Panc1 (cell line): ENCODE measurements around the gene INTS3. TPM values are rescaled to one million over a fixed set of nuclear protein-coding genes. Genes with fewer than 3 reads are reported as not detected.

Experiments used
- ATAC-seq: fragments of 200-7000 bp; cut with Tn5 transposase; 2 replicates; pipeline ENCODE4 v1.9.1; 2020; ENCODE audit warnings: mild to moderate bottlenecking, moderate library complexity
- BruUV-seq: library from RNA; stranded (reverse); fragments of 400-500 nt; replicated peaks from 2 replicates; lab custom pipeline; 2021; lab: Mats Ljungman, UMichigan
- CTCF ChIA-PET: fragments of 300-600 bp; sonication (Branson Sonifier 250); formaldehyde crosslinking; loops from one replicate; lab custom pipeline; 2022; ENCODE audit warnings: antibody characterized with exemption; lab: Charles Lee
- POLR2A ChIA-PET: fragments of 300-600 bp; sonication (Branson Sonifier 250); formaldehyde crosslinking; loops from one replicate; lab custom pipeline; 2022; ENCODE audit warnings: antibody characterized with exemption; lab: Charles Lee
- DNase-seq: peaks from one replicate; pipeline ENCODE4 v3.0.0-alpha.2; 2010; ENCODE audit warnings: low read depth, low spot score
- H3K27ac ChIP-seq: 2 replicates; pipeline ENCODE4 v1.5.1; 2011; ENCODE audit warnings: mild to moderate bottlenecking, low read length, inconsistent platforms
- H3K27me3 ChIP-seq: fragments of 200-500 bp; sonication (Bioruptor generic); 2 replicates; pipeline ENCODE4 v1.6.0; 2014; ENCODE audit warnings: low read length, inconsistent platforms; ENCODE audit not compliant: control insufficient read depth, insufficient read depth
- H3K36me3 ChIP-seq: fragments of 200-500 bp; sonication (Bioruptor generic); 2 replicates; pipeline ENCODE4 v1.5.1; 2014; ENCODE audit warnings: inconsistent platforms, mild to moderate bottlenecking, low read length, moderate library complexity; ENCODE audit not compliant: control insufficient read depth, insufficient read depth
- H3K4me1 ChIP-seq: 2 replicates; pipeline ENCODE4 v1.5.1; 2011; ENCODE audit warnings: inconsistent platforms, mild to moderate bottlenecking, low read length, moderate library complexity; ENCODE audit not compliant: control insufficient read depth, insufficient read depth
- H3K4me3 ChIP-seq, 2 experiments: 2 replicates each; pipeline ENCODE4 v1.5.1; 2011 to 2012; ENCODE audit warnings: low read depth in 2 of 2, low read length in 2 of 2, mild to moderate bottlenecking in 2 of 2, inconsistent platforms in 1 of 2, moderate library complexity in 1 of 2
- H3K9me3 ChIP-seq: fragments of 200-500 bp; sonication (Bioruptor generic); 2 replicates; pipeline ENCODE4 v1.5.1; 2014; ENCODE audit warnings: low read depth, mild to moderate bottlenecking, inconsistent platforms, low read length, moderate library complexity; ENCODE audit not compliant: control insufficient read depth, insufficient read depth
- CTCF ChIP-seq: fragments of 450-650 bp; IDR thresholded peaks from 2 replicates; pipeline ENCODE4 v1.5.1; 2017; ENCODE audit warnings: mild to moderate bottlenecking
- POLR2AphosphoS5 ChIP-seq: IDR thresholded peaks from 2 replicates; pipeline ENCODE4 v1.6.1; 2012; ENCODE audit warnings: mild to moderate bottlenecking, low read depth, low read length, moderate library complexity
- REST ChIP-seq, 2 experiments: IDR thresholded peaks; 2 replicates each; pipeline ENCODE4 v1.6.1; 2011 to 2012; ENCODE audit warnings: low read depth in 2 of 2, control low read depth in 1 of 2, low read length in 1 of 2, mild to moderate bottlenecking in 1 of 2, moderate library complexity in 1 of 2; ENCODE audit not compliant: insufficient read depth in 1 of 2
- SIN3A ChIP-seq: IDR thresholded peaks from 2 replicates; pipeline ENCODE4 v1.6.1; 2012; ENCODE audit warnings: low read depth, mild to moderate bottlenecking, low read length, moderate library complexity, borderline replicate concordance; ENCODE audit not compliant: insufficient read depth
- TCF7L2 ChIP-seq: IDR thresholded peaks from 2 replicates; pipeline ENCODE4 v1.6.1; 2011; ENCODE audit warnings: mild to moderate bottlenecking, low read depth, low read length, inconsistent platforms
- in situ Hi-C: cut with HindIII; loops from 2 replicates; pipeline ENCODE4 v1.10.0; 2016; ENCODE audit warnings: low sequenced_read_pairs, low pct_unique_long_range_greater_than_20kb
- intact Hi-C: fragments of 100-400 bp; cut with micrococcal nuclease; formaldehyde crosslinking; loops from one replicate; pipeline ENCODE4 v1.10.0; 2022; ENCODE audit not compliant: unreplicated experiment
- total RNA-seq: library from RNA; stranded (reverse); gene quantifications from one replicate; pipeline ENCODE4 v1.2.1, GENCODE V29; 2021; ENCODE audit not compliant: unreplicated experiment

Gene INTS3
- total RNA-seq, 1 experiment from 2014 or later = 77.3 TPM

GRCh38 chr1:153688276-153688675 is 39.6 kb upstream of the INTS3 start:
- H3K36me3 ChIP-seq = no peaks in the 10 kb centered on the region
- no peak overlapping the region for H3K27ac ChIP-seq
- H3K9me3 ChIP-seq = no peaks in the 10 kb centered on the region
- no peaks in the 10 kb centered on the region for H3K27me3 ChIP-seq
- DNase-seq (no peak), ATAC-seq (no peak)
- no peak overlapping the region for H3K4me3 ChIP-seq
- no TSS peak for BruUV-seq
- TF ChIP-seq REST (IDR thresholded peaks at IDR 0.05; ENCODE audit: insufficient read depth in 1 of 2, low read depth in 2 of 2, low read length in 1 of 2) (no peak), SIN3A (no peak), CTCF (no peak), POLR2AphosphoS5 (no peak), TCF7L2 (no peak)
- ChIA-PET POLR2A (no interaction called here), CTCF (no interaction called here)
- intact Hi-C loops (no loop called here), in situ Hi-C loops (no loop called here)
- no peaks in the 10 kb centered on the region for H3K4me1 ChIP-seq

- intact Hi-C loops = no loop called here
- CTCF ChIA-PET = interaction anchor here (0.5 to 0.7 kb wide), 2 partner anchors 14 to 43 kb away, joined by 3 read pairs; no protein-coding TSS in a partner anchor
- Histone ChIP-seq H3K27ac (no peak overlapping the region), H3K36me3 (no peaks in the 10 kb centered on the region), H3K4me3 (no peak overlapping the region), H3K4me1 (no peaks in the 10 kb centered on the region), H3K9me3 (no peaks in the 10 kb centered on the region), H3K27me3 (no peaks in the 10 kb centered on the region)
- DNase-seq (no peak), ATAC-seq (no peak)
- TF ChIP-seq TCF7L2 = no peak
- TF ChIP-seq SIN3A = no peak
- TF ChIP-seq REST (IDR thresholded peaks at IDR 0.05; ENCODE audit: insufficient read depth in 1 of 2, low read depth in 2 of 2, low read length in 1 of 2) = no peak
- TF ChIP-seq POLR2AphosphoS5 = no peak
- TF ChIP-seq CTCF = no peak
- no TSS peak for BruUV-seq
- in situ Hi-C loops = no loop called here
- POLR2A ChIA-PET = no interaction called here
Observed at GRCh38 chr1:153688736-153689328, 39.0 kb upstream of the INTS3 start.
